ENCODE results near the gene SMG6. TPM values are rescaled to one million over a fixed set of nuclear protein-coding genes. Genes with fewer than 3 reads are reported as not detected.
A peak's percentile ranks its signal among the peaks of the same experiment; 100 is the strongest.

SMG6 gene
- total RNA-seq, 1 experiment from 2014 or later, result 28.6 TPM

- Histone ChIP-seq H4K5ac (ENCODE audit: insufficient read length, low read depth, low read length) (no peak overlapping the region), H3K9ac (ENCODE audit: extremely low read depth, insufficient read length, low read length) (no peak overlapping the region), H3K4me2 (ENCODE audit: insufficient read depth, insufficient read length, low read length) (no peak overlapping the region), H2BK5ac (ENCODE audit: insufficient read length, low read length) (no peak overlapping the region), H3K79me2 (ENCODE audit: insufficient read depth, low read length) (no peaks in the 10 kb centered on the region), H4K8ac (replicated peaks; ENCODE audit: insufficient read length, low read depth, low read length) (no peak overlapping the region), H3T11ph (ENCODE audit: low read length) (no peak overlapping the region), H2BK15ac (ENCODE audit: low read depth, low read length) (no peak overlapping the region), H3K56ac (ENCODE audit: insufficient read length, low read depth, low read length) (no peak overlapping the region), H3K23ac (ENCODE audit: insufficient read length, low read depth, low read length) (no peak overlapping the region), H4K91ac (ENCODE audit: insufficient read length, low read depth, low read length) (no peak overlapping the region), H4K20me1 (ENCODE audit: control insufficient read depth, insufficient read depth, insufficient read length) (no peaks in the 10 kb centered on the region), H3K9me3 (ENCODE audit: control insufficient read depth, low read depth, low read length) (no peaks in the 10 kb centered on the region), H2AK5ac (ENCODE audit: insufficient read length, low read length) (no peak overlapping the region), H3K4ac (ENCODE audit: low read depth, low read length) (no peak overlapping the region), H3K4me1 (ENCODE audit: insufficient read depth, low read length) (no peaks in the 10 kb centered on the region), H3K79me1 (ENCODE audit: insufficient read depth, low read depth, low read length, poor library complexity, severe bottlenecking) (no peaks in the 10 kb centered on the region), H2BK12ac (ENCODE audit: insufficient read length, low read depth, low read length) (no peak overlapping the region), H2BK120ac (ENCODE audit: low read depth, low read length, poor library complexity, severe bottlenecking) (no peak overlapping the region), H3K18ac (ENCODE audit: insufficient read length, low read depth, low read length) (no peak overlapping the region), H2AFZ (ENCODE audit: low read length) (no peak overlapping the region), H3K14ac (ENCODE audit: insufficient read depth, low read length) (no peak overlapping the region; the same call in 1 of the 2 replicates), H3K23me2 (ENCODE audit: insufficient read length, low read depth, low read length, poor library complexity, severe bottlenecking) (no peaks in the 10 kb centered on the region), H2BK20ac (ENCODE audit: low read depth, low read length, poor library complexity, severe bottlenecking) (no peak overlapping the region), H3K27me3 (ENCODE audit: insufficient read depth, low read length) (no peaks in the 10 kb centered on the region), H3K27ac (ENCODE audit: insufficient read length, low read depth, low read length) (no peak overlapping the region)
- Mint-ChIP-seq H3K27me3 (ENCODE audit: low read depth) (no peaks in the 10 kb centered on the region), H3K27ac (peak overlapping the region in 2 of 3 experiments; percentile 4 to 38; a peak in 1 of 7 replicates), H3K36me3 (ENCODE audit: insufficient read depth in 1 of 3, low read depth in 3 of 3) (no peaks in the 10 kb centered on the region), H3K4me3 (no peak overlapping the region), H3K9me3 (no peaks in the 10 kb centered on the region), H3K4me1 (no peaks in the 10 kb centered on the region; a peak in 1 of 4 replicates)
- no peak for DNase-seq
- no peak for TF ChIP-seq CTCF (conservative IDR thresholded peaks at IDR 0.05)
- WGBS (ENCODE audit: extremely low coverage, insufficient read length, low lambda C conversion rate), result no CpG with 5 or more reads among the region's 11 CpGs
Observed at GRCh38 chr17:2106308-2106955, 197.2 kb downstream of the SMG6 start.
